AG04450 (cell line): ENCODE data around the gene MS4A1. TPM values are rescaled to one million over a fixed set of nuclear protein-coding genes. Genes with fewer than 3 reads are reported as not detected.

Experiments used
- CTCF ChIA-PET: fragments of 300-600, 350-600 bp; formaldehyde crosslinking; extraction: SDS; loops from one replicate; lab custom pipeline; 2022; ENCODE audit warnings: antibody characterized with exemption, inconsistent platforms; lab: Charles Lee
- POLR2A ChIA-PET: fragments of 350-600 bp; formaldehyde crosslinking; extraction: SDS; loops from one replicate; lab custom pipeline; 2021; ENCODE audit warnings: antibody characterized with exemption, inconsistent platforms; lab: Yijun Ruan, JAX
- DNase-seq: peaks from one replicate; pipeline ENCODE4 v3.0.0-alpha.2; 2011; ENCODE audit warnings: low read depth, low spot score
- H3K27ac ChIP-seq: one replicate; pipeline ENCODE4 v1.5.1; 2012; ENCODE audit warnings: low read depth, low read length, control low read depth
- H3K27me3 ChIP-seq: one replicate; pipeline ENCODE4 v1.6.0; 2012; ENCODE audit warnings: low read length; ENCODE audit not compliant: control insufficient read depth, insufficient read depth
- H3K4me3 ChIP-seq: 2 replicates; pipeline ENCODE4 v1.5.1; 2011; ENCODE audit warnings: mild to moderate bottlenecking, low read depth, low read length, control low read depth
- H3K9me3 ChIP-seq: 2 replicates; pipeline ENCODE4 v1.5.1; 2012; ENCODE audit warnings: low read length; ENCODE audit not compliant: control insufficient read depth, insufficient read depth
- CTCF ChIP-seq: IDR thresholded peaks from 2 replicates; pipeline ENCODE4 v1.5.1; 2011; ENCODE audit warnings: low read depth, low read length, control low read depth, inconsistent platforms
- polyA plus RNA-seq: library from polyadenylated mRNA; depleted of rRNA; stranded (reverse); fragments of >200 nt; gene quantifications from 2 replicates; pipeline ENCODE4 v1.2.3, GENCODE V29; 2011

Gene MS4A1
- polyA plus RNA-seq, 1 experiment = not detected

GRCh38 chr11:60457576-60457975, 1.9 kb downstream of the MS4A1 start:
- Histone ChIP-seq H3K27me3 (peaks cover 2% of the 10 kb centered on the region), H3K27ac (no peak overlapping the region), H3K4me3 (no peak overlapping the region), H3K9me3 (peaks cover 11% of the 10 kb centered on the region; the same call in 1 of the 2 replicates)
- no peak for DNase-seq
- ChIA-PET POLR2A (no interaction called here), CTCF (no interaction called here)
- TF ChIP-seq CTCF = no peak

- Histone ChIP-seq H3K27ac (no peak overlapping the region), H3K9me3 (peaks cover 18% of the 10 kb centered on the region; the same call in 1 of the 2 replicates), H3K4me3 (no peak overlapping the region), H3K27me3 (peaks cover 2% of the 10 kb centered on the region)
- no peak for DNase-seq
- POLR2A ChIA-PET = no interaction called here
- no peak for TF ChIP-seq CTCF
- CTCF ChIA-PET = no interaction called here
Measured at GRCh38 chr11:60459345-60459744, 3.7 kb downstream of the MS4A1 start.

- Histone ChIP-seq H3K27ac (no peak overlapping the region), H3K27me3 (no peaks in the 10 kb centered on the region), H3K4me3 (no peak overlapping the region), H3K9me3 (peaks cover 3% of the 10 kb centered on the region; the same call in 1 of the 2 replicates)
- TF ChIP-seq CTCF = no peak
- DNase-seq = no peak
- ChIA-PET POLR2A (no interaction called here), CTCF (no interaction called here)
Measured at GRCh38 chr11:60468829-60469228, 13.2 kb downstream of the MS4A1 start.

- Histone ChIP-seq H3K27ac (no peak overlapping the region), H3K27me3 (no peaks in the 10 kb centered on the region), H3K9me3 (peaks cover 3% of the 10 kb centered on the region; the same call in 1 of the 2 replicates), H3K4me3 (no peak overlapping the region)
- POLR2A ChIA-PET = no interaction called here
- no peak for DNase-seq
- TF ChIP-seq CTCF = no peak
- CTCF ChIA-PET = no interaction called here
Measured at GRCh38 chr11:60469723-60470122, 14.1 kb downstream of the MS4A1 start.

- TF ChIP-seq CTCF = no peak
- no peak overlapping the region for H3K4me3 ChIP-seq
- H3K9me3 ChIP-seq = peaks cover 4% of the 10 kb centered on the region; the same call in 1 of the 2 replicates
- POLR2A ChIA-PET = no interaction called here
- H3K27ac ChIP-seq = no peak overlapping the region
- CTCF ChIA-PET = no interaction called here
- no peaks in the 10 kb centered on the region for H3K27me3 ChIP-seq
- DNase-seq = no peak
Measured at GRCh38 chr11:60477035-60477445, 21.4 kb downstream of the MS4A1 start.
